GM21528 (cell line): Measurements from ENCODE around the gene ROBO1.

Experiments used
- ATAC-seq: cut with Tn5 transposase; IDR thresholded peaks from one replicate; pipeline ENCODE4 v1.9.1; 2021; ENCODE audit warnings: mild to moderate bottlenecking, moderate library complexity; ENCODE audit not compliant: unreplicated experiment, low FRiP score

ROBO1 gene

DNA sequence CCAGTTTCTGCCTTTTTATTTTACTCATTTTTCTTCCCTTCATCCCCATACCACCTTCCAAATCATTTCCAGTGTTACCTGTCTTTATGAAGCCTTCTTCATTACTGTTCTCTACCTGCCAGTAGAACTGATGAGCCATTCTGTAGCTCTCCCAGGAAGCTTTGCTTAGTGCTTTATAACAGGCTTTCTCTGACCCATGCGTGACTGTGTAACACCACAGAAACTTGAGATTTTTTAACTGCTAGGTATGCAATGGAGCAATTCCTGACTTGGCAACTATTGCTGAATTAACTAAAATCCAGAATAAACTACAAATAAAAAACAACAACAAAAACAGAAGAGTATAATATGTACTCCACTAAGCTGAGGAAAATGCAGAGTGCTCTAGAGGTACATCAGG, 289.2 kb downstream of the ROBO1 start:
- ATAC-seq, result no peak

DNA sequence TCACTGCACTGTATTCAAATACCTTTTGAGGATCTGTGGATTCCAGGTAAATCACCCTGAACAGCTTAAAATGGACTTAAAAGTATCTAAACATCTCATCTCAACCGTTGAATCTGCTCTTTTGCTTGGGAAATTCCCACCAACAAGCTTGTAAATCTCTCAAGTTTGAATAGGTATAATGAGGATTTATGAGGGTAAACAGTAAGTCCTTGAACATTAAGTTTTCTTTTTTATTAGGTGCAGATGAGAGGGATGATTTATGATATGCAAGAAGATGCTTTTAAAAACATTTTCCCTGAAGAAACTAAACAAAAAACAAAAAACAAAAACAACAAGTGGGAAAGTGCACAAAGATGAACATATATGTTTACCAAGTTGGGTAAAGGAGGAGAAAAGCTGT, 290.6 kb downstream of the ROBO1 start:
- no peak for ATAC-seq

DNA sequence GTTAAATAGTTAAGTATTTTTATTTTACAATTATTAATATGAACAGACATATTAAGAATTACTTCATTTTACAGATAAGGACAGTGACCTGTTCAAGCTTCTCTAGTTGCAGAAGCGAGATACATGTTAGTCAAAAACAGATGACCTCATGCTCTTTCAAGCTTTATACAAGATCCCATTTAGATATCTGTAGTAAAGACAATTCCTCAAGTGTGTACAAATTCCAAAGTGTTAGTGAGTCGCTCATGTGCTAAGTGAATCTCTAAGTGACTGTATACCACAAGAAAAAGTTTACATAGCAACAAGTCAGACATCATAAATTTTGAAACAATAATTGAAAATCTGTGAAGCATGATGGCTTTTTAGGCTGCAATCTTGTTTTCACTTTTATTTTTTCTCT, 293.8 kb downstream of the ROBO1 start:
- ATAC-seq, result no peak

DNA sequence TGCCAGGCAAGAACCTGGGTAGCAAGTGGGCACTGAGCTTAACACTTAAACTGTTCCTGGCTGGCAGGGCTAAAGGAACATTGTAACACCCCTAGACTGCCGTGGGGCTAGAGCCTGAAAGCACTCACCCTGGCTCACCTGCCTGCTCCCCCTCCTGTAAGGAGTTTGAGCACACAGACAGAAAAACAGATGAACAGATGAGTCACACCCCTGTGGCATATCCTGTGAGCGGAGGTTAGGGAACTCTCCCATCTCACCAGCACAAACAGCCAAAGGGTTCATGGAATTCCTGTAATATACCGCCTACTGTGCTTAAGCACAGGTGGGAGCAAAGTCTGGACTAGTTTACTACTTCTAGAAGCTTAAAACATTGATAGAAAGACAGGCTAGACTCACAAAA, 300.1 kb downstream of the ROBO1 start:
- no peak for ATAC-seq

DNA sequence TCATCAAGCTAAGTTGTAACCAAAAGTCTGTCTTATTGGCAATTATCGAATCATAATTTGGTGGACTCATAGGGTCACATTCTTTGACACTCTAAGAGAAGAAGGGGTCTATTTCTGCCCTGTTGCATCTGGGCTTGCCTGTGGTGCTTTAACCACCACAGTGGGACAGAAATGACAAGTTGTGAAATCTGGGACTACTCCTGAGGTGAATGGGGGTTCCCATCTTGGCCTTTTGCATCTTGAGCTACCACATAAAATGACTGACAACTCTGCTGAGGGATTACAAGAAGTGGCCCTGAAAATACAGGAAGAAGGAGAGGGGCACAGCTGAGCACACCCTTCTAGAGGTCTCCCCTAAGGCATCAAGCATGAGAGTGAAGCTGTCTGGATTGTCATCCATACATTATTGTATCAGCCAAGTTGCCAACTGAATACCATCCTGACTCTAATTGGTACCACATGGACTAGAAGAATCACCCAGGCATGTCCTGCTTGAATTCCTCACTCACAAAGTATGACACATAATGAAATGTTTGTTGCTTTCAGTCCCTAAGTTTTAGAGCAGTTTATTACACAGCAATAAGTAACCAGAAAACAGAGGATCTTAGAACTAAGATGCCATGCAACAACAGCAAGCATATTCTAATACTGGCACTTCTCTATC, 306.5 kb downstream of the ROBO1 start:
- no peak for ATAC-seq

DNA sequence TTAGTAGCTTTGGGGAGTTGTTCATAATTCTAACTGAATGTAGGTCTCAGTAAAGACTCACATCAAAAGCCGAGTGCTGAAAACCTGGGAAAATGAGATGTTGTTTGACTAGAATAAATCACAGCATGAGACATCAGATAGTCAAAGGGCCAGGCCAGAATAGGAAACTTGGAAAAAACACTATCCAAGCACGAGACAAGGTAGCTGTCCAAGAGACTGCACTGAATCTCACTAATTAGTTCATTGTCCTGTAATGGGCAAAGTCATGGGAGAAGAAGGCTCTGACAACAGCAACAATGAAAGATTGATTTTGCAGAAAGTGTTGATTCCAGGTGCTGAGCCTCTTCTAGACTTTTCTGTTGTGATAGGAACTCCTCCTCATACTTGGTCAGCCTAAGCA, 314.2 kb downstream of the ROBO1 start:
- ATAC-seq, result no peak

DNA sequence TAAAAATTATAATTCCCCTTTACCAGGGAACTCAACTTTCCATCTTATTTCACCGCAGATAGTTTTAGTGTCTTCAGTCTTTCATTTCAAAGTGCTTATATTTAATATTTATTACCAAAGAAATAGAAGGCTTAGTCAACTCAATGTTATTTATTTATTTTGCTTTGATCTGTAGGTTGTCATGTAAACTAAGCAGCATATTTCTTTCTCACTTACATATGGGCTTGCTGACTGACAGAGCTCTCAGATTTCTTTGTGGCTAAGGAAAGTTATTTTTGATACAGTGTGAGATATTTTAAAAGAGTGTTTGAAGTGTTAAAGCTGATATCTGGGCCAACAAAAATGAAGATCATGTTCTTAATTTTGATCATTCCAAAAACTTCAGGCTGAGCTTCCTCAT, 331.4 kb downstream of the ROBO1 start:
- ATAC-seq, result no peak

DNA sequence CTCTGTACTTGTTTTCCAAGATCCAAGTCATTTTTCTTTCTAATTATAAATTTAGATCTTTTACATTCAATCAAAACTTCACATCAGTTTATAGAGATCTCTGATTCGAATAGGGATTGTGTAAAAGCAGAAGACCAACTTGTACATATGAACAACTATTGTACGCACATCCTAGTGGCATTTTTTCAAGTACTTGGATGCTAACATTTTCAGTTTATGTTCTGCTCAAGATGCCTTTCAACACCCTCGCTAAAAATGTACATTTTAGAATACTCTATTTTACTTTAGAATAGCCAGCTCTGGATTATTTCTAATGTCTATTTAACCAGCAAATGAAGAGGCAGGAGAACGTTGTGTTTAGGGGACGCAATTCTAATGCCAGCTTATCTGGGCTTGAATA, 340.7 kb downstream of the ROBO1 start:
- no peak for ATAC-seq

DNA sequence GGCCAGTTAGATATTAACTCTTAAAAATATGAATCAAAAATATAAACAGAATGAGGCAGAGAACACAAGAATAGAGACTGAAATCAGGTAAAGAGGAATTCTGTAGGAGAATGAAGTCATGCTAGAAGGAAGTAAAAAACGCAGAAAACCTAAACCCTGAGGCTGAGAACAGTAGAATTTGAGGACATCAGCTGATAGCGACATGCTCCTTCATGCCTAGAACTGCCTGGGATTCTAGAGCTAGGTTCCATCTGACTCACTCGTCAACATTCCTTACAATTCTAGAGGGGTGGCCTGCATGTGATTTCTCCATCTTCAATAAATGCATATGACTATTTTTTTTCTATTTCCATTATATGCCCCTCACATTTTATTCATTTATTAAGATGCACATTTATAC, 343.0 kb downstream of the ROBO1 start:
- no peak for ATAC-seq

DNA sequence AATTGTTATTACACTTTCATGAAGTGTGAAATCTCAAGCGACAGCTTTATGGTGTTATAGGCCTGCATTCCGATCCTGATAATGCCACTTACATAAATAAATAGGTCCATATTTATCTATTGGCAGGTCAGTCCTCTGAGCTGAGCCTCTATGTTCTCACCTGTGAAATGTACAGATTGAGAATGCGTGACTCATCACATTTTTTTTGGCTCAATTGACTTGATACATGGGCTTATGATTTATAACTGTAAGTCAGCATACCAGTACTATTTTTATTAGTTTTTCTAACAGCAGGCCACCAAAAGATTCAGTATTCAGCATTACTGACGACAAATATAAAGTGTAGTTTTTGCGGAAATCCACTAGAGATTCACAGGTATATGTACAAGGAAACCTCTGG, 344.4 kb downstream of the ROBO1 start:
- no peak for ATAC-seq

DNA sequence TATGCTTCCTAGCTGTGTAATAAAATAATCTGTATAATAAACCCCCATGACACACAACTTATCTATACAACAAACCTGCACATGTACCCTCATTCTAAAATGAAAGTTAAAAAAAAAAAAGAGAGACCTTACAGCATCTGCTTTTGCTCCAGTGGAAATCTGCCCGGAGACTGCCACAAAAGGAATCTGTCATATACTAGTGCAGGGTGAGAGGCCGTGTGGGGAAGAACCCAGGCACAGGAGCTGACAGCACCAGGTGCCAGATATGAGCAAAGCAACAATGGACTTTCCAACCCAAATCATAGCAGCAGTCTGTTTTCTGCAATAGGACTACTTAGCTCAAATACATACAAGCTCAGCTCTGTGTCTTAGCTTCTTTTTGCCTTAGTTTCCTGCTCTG, 346.5 kb downstream of the ROBO1 start:
- ATAC-seq, result no peak

DNA sequence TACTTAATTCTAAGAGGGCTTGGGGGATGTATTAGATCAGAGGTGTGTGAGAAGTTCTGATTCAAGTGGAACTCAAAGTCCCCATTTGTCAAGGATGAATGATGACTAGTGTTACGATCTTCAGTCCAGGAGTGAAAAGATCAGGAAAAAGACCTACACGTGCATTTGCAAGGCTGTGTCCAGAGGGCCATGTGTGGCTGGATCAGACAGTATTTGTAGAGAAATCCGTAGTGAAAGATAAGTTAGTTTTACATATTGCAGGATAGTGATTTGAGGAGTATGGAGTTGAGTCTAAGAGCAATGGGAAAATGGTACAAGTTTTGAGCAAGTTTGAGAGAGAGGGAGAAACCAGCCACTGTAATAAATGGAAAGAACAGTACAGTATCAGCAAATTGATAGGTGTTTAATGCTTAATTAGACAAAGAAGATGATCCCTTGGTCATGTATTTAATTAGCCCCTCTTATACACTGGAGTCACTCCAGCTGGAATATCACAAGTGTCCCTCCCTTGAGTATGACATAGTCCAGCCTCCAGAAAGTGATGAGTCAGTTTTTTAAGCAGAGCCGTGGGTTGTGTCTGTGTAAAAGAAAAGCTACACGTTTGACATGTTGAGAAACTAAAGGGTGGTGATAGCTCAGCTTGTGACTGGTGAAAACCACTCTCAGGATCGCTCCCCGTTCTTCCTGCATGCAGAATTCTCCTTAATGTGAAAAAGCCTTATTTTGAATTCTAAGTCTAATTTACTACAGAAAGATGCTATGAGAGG, 348.8 kb downstream of the ROBO1 start:
- ATAC-seq, result no peak

DNA sequence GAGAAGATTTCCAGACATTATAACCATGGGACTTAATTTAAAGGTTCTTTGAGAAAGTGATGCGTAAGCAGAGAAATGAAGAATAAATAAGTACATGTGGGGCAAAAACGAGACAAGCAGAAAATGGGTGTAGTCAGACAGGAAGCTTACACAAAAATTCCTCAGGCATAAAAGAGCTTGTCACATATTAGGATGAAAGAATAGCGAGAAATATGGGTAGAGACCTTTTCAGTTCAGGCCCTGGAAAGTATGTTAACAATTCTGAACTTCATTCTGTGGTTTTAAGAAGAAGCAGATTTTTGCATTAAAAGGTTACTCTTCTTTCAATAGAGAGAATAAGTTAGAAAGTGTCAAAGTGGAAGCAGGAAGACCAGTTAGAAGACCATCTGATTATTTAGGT, 352.4 kb downstream of the ROBO1 start:
- no peak for ATAC-seq

DNA sequence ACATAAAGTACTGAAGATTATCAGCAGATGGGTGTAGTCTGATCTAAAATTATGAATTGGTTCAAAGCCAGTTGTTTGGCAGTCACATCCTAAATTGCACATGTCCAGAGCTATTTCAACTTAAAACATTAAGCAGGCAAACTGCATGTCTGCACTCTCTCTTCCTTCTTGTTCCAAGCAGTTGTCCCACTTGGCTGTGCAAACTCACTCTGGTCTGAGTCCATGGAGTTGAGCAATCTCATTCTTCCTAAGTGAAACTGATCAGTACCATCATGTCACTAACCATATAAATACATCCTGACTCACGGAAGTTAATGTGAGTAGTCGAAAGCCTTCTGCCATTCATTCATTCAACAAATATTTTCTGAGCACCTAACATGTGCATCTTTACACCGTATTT, 353.0 kb downstream of the ROBO1 start:
- no peak for ATAC-seq

DNA sequence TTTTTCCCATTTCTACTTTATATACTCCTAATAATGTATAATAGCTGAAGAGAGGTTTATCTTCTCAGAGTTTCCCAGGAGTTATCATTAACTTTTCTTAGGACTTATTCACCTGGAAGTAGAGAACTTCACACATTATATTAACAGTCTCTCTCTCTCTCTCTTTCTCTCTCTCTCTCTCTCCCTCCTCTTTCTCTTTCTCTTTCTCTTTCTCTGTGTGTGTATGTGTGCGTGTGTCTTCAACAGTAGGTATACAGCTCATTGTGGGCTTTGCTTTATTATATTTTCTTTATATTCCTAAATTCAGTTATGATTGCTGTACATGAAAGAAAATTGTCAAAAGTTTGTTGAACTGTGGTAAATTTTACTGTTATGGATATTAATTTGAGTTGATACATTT, 353.8 kb downstream of the ROBO1 start:
- ATAC-seq, result no peak

DNA sequence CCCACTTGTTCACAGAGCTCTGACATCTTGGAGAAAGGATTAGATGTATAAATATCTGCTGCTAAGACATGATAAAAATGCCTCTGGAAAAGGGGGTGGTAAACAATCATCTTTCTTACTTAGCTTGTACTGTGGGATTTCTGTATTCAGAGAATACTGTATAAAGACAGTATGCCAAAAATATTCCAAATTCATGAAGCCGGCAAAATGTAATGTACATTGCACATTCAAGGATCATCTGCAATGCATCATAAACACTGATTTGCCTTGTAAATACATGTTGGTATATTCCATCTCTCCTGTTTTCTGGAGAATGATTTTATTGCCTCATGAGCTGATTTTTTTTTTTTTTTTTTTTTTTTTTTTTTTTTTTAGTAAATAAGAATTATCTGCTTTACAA, 355.3 kb downstream of the ROBO1 start:
- no peak for ATAC-seq

DNA sequence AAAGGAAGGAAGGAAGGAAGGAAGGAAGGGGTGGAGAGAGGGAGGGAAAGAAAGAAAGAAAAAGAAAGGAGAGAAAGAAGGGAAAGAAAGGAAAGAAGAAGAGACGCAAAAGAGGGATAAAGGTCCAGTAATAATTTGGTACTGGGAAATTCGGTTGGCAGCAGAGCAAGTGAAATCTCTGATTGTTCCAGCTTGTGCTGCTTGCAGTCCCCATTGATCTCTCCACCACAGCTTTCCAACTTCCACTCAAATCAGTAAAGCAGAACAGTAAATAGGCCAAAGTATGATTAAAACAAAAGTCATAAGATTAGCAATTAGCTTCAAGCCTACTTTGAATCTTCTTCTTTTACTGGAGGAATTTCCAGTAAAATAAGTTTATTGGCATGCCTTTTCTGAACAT, 357.2 kb downstream of the ROBO1 start:
- no peak for ATAC-seq

DNA sequence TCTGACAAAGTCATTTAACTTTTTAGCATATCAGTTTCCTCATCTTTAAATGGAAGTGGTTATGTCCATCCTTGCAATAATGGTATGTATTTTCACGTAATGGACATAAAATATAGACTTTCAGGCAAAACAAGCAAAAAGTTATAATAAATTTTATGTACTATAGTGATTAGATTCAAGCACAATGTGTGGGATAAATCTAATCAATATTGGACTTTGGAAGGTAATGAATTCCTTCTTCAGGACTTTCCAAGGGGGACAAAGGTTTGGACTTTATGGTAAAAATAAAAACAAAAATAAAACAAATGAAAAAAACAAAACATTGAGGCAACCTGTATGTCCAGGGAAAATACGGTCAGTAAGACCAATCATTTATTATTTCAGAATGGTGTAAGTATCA, 357.7 kb downstream of the ROBO1 start:
- no peak for ATAC-seq

DNA sequence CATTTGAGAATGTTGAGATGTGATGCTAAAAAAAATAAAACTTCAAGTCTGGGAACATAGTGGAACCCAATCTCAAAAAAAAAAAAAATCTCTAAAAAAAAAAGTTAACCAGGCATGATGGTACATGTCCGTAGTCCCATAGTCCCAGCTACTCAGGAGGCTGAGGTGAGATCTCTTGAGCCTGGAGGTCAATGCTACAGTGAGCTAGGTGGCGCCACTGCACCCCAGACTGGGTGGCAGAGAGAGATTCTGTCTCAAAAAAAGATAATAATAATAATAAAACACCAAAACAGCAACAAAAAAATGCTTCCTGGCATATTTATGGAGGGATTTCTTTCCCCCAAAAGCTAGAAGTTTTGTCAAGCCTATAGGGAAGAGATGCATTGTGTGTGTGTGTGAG, 361.6 kb downstream of the ROBO1 start:
- no peak for ATAC-seq

DNA sequence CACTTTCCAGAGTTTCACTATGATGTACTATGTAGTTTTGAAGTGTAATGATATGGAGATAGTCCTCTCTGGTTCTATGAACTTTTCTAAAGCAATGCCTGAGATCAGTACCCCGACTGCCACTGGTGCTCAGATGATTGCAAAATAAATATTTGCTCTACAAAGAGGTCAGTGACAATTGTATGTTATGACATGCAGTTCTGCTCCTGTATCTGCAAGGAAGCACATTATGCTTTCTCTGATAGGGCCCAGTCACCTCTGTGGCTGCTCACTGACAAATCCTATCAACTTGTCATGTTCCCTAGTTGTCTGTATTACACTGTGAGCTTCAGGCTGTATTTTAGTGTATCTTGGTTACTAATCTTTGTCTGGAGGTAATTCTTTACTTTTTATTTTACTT, 362.6 kb downstream of the ROBO1 start:
- no peak for ATAC-seq

DNA sequence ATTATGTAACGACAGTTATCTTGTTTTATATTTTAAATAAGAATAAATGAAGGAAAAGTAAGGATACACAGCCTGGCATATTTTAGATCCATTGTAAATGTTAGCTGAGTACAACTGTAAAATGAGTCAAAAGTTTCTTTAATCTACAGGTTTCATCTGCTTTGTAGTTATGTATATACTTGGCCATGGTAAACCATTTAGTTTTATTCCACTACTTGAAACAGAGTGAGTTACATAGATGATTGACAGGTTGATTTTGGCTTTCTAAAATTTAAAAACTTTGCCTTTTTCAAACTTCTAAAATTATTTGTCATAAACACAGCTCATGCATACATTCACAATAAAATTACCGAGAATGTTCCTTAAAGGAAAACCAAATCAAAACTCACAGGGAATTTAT, 371.2 kb downstream of the ROBO1 start:
- no peak for ATAC-seq

DNA sequence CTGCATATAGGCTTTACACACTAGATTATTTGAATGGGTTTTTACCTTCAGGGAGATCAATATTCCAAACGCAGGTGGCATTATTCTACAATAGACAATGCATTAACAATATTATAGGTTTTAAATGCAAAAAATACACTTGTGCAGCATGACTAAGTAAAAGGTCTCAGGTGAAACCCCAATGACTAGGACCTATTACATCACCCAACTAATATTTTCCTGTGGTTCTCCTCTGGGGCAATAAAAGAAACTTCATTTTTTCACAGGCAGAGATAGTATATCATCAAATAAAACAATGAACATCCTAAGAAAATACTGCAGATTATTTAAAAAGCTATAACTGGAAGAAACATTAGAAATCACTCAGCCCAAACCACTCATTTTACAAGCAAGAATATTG, 375.3 kb downstream of the ROBO1 start:
- ATAC-seq, result no peak
